ENCODE results near the gene SUPT20HL1.

DNA sequence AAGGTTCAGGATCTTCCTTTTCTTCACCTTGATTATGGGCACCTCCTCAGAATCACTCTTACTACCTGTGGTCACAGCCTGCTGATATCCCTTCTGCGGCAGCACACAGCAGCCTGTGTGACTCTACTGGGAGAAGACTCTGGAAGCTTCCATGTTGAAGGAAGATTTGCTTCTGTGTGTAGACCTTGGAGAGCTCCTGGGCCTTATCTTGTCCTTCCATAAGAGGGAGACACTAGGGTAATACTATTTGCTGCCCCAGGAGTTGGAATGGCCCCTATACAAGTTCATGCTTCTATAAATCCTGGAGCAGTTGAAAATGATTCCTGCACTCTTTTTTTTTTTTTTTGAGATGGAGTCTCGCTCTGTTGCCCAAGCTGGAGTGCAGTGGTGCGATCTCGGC lies 10.2 kb upstream of the SUPT20HL1 start:
- TF ChIP-seq EZH2phosphoT487 (IDR thresholded peaks at IDR 0.05; ENCODE audit: insufficient read depth, low read depth) (no peak), EZH2 (IDR thresholded peaks at IDR 0.05; ENCODE audit: insufficient read depth, poor library complexity, severe bottlenecking) (no peak)

All from GM23248 (cell line).